Caco-2 (cell line): Measurements from ENCODE around the gene PLCH1. TPM values are rescaled to one million over a fixed set of nuclear protein-coding genes. Genes with fewer than 3 reads are reported as not detected.

Experiments
- BruUV-seq: library from RNA; stranded (reverse); fragments of 400-500 nt; replicated peaks from 2 replicates; lab custom pipeline; 2021; lab: Mats Ljungman, UMichigan
- CTCF ChIA-PET: fragments of 300-600 bp; sonication (Branson Sonifier 250); formaldehyde crosslinking; loops from one replicate; lab custom pipeline; 2022; ENCODE audit warnings: antibody characterized with exemption; lab: Charles Lee
- POLR2A ChIA-PET: fragments of 300-600 bp; sonication (Branson Sonifier 250); formaldehyde crosslinking; loops from one replicate; lab custom pipeline; 2022; ENCODE audit warnings: antibody characterized with exemption; lab: Charles Lee
- DNase-seq, 2 experiments: peaks; one replicate each; pipeline versions ENCODE4 v3.0.0 to v3.0.0-alpha.2; 2020 to 2022
- H3K27me3 ChIP-seq: replicated peaks from 2 replicates; pipeline ENCODE4 v1.6.0; 2011; ENCODE audit warnings: low read length; ENCODE audit not compliant: control insufficient read depth, insufficient read depth
- H3K36me3 ChIP-seq: 2 replicates; pipeline ENCODE4 v1.5.1; 2011; ENCODE audit warnings: low read length; ENCODE audit not compliant: control insufficient read depth, insufficient read depth
- H3K4me1 ChIP-seq: fragments of 250-450 bp; sonication (Bioruptor Pico); 2 replicates; pipeline ENCODE4 v1.5.1; 2020; ENCODE audit warnings: mild to moderate bottlenecking
- H3K4me3 ChIP-seq: 2 replicates; pipeline ENCODE4 v1.5.1; 2011; ENCODE audit warnings: low read depth, mild to moderate bottlenecking, control low read depth, low read length
- H3K9me3 ChIP-seq: fragments of 250-450 bp; sonication (Bioruptor Pico); 2 replicates; pipeline ENCODE4 v1.5.1; 2020; ENCODE audit warnings: mild to moderate bottlenecking, moderate library complexity
- H3K27ac Mint-ChIP-seq: one replicate; pipeline ENCODE4 v1.8.0; 2022; ENCODE audit warnings: mixed read lengths; ENCODE audit not compliant: unreplicated experiment
- H3K27me3 Mint-ChIP-seq: one replicate; pipeline ENCODE4 v1.8.0; 2022; ENCODE audit warnings: mixed read lengths; ENCODE audit not compliant: insufficient read depth, unreplicated experiment
- H3K36me3 Mint-ChIP-seq: one replicate; pipeline ENCODE4 v1.8.0; 2022; ENCODE audit warnings: mild to moderate bottlenecking, mixed read lengths; ENCODE audit not compliant: insufficient read depth, unreplicated experiment
- H3K4me1 Mint-ChIP-seq: one replicate; pipeline ENCODE4 v1.8.0; 2022; ENCODE audit warnings: low read depth, mixed read lengths; ENCODE audit not compliant: unreplicated experiment
- H3K4me3 Mint-ChIP-seq: one replicate; pipeline ENCODE4 v1.8.0; 2022; ENCODE audit warnings: mild to moderate bottlenecking, moderate library complexity, mixed read lengths; ENCODE audit not compliant: unreplicated experiment
- H3K9me3 Mint-ChIP-seq: one replicate; pipeline ENCODE4 v1.8.0; 2022; ENCODE audit warnings: mixed read lengths; ENCODE audit not compliant: unreplicated experiment
- intact Hi-C: fragments of 100-400 bp; cut with micrococcal nuclease; formaldehyde crosslinking; loops from one replicate; pipeline ENCODE4 v1.10.0; 2022; ENCODE audit not compliant: unreplicated experiment
- total RNA-seq: library from RNA; stranded (reverse); gene quantifications from 2 replicates; pipeline ENCODE4 v1.2.3, GENCODE V29; 2022
- TF ChIP-seq, protein P1 (sequence below), 2 experiments: fragments of 200-600 bp in 1 of 2; IDR thresholded peaks; 1 replicate in 1 of 2; 2 replicates in 1 of 2; pipeline versions ENCODE4 v1.5.1 to v1.8.0; 2011 to 2022; ENCODE audit warnings: antibody characterized with exemption in 1 of 2, control low read depth in 1 of 2, inconsistent platforms in 1 of 2, low read depth in 1 of 2, low read length in 1 of 2, mild to moderate bottlenecking in 1 of 2, moderate library complexity in 1 of 2; ENCODE audit not compliant: insufficient read depth in 1 of 2, severe bottlenecking in 1 of 2, unreplicated experiment in 1 of 2

The PLCH1 gene
- total RNA-seq, 1 experiment from 2014 or later, result 3.1 TPM

DNA sequence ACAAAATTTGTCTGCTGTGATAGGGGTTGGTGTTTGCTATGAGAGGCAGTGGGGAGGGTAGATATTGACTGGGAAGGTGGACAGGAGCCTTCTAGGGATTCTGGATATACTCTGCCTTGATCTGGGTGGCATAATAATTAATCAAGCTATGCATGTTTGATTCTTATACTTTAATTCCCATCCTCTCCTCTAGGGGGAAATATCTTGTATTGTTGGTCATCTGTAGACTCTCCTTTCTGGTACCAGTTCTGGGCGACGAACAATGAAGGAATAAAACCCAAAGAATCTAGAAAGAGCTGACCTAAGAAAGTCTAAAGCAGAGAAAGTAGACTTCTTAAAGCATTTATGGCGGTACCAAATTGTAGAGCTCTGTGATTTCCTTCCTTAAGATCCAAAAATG is 253.2 kb downstream of the PLCH1 start:
- H3K36me3 Mint-ChIP-seq, result no peaks in the 10 kb centered on the region
- Histone ChIP-seq H3K36me3 (no peaks in the 10 kb centered on the region), H3K27me3 (no peaks in the 10 kb centered on the region), H3K4me3 (no peak overlapping the region), H3K9me3 (no peaks in the 10 kb centered on the region), H3K4me1 (no peaks in the 10 kb centered on the region)
- DNase-seq, result no peak
- H3K4me1 Mint-ChIP-seq, result no peaks in the 10 kb centered on the region
- ChIA-PET POLR2A (no interaction called here), CTCF (no interaction called here)
- intact Hi-C loops, result no loop called here
- H3K4me3 Mint-ChIP-seq, result no peak overlapping the region
- no peaks in the 10 kb centered on the region for H3K9me3 Mint-ChIP-seq
- H3K27ac Mint-ChIP-seq, result no peak overlapping the region
- TF ChIP-seq, protein P1, sequence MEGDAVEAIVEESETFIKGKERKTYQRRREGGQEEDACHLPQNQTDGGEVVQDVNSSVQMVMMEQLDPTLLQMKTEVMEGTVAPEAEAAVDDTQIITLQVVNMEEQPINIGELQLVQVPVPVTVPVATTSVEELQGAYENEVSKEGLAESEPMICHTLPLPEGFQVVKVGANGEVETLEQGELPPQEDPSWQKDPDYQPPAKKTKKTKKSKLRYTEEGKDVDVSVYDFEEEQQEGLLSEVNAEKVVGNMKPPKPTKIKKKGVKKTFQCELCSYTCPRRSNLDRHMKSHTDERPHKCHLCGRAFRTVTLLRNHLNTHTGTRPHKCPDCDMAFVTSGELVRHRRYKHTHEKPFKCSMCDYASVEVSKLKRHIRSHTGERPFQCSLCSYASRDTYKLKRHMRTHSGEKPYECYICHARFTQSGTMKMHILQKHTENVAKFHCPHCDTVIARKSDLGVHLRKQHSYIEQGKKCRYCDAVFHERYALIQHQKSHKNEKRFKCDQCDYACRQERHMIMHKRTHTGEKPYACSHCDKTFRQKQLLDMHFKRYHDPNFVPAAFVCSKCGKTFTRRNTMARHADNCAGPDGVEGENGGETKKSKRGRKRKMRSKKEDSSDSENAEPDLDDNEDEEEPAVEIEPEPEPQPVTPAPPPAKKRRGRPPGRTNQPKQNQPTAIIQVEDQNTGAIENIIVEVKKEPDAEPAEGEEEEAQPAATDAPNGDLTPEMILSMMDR (IDR thresholded peaks at IDR 0.05; ENCODE audit: insufficient read depth in 1 of 2, low read depth in 1 of 2, low read length in 1 of 2, severe bottlenecking in 1 of 2, unreplicated experiment in 1 of 2), result no peak
- H3K27me3 Mint-ChIP-seq, result no peaks in the 10 kb centered on the region
- BruUV-seq, result no TSS peak

DNA sequence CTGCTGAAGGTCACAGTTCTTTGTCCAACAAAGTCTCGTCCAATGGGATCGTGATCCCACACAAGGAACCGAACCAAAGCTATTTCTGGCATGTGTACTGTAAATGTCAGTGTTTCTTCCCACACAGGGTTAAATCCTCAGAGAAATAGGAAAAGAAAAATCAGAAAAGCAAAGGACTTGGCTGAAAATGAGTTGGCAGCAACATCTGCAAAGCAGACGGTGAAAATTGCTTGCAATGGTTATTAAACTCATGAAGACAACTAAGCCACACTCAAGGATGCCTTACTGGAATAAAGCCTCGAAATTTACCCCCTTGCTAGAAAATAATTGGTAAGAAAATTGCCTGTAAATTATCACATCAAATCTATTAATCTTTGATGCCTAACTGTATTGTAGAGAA is 256.2 kb downstream of the PLCH1 start:
- no peaks in the 10 kb centered on the region for H3K36me3 Mint-ChIP-seq
- no peaks in the 10 kb centered on the region for H3K9me3 Mint-ChIP-seq
- BruUV-seq, result no TSS peak

DNA sequence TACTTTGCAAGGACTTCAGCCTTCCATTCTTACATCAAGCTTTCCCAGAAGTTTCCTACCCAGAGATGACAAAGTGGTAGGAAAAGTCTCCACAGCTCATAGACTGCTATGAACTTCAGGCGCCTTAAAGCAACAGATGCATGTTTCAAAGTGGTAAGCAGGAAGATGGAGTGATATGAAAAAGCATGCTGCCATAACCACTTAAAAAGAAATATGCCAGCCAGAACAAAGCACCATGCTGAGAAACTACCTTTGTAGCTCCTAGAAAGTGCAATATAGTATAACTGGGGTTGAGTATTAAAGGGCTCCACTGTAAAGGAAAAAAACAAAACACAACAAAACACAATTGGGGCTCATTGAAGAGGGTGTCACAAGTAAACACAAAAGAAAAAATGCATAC is 259.0 kb downstream of the PLCH1 start:
- DNase-seq, result no peak
- no peaks in the 10 kb centered on the region for H3K9me3 ChIP-seq
- no peaks in the 10 kb centered on the region for H3K4me1 Mint-ChIP-seq
- H3K36me3 ChIP-seq, result no peaks in the 10 kb centered on the region; the same call in 1 of the 2 replicates
- no TSS peak for BruUV-seq
- no peak overlapping the region for H3K4me3 Mint-ChIP-seq
- ChIA-PET POLR2A (no interaction called here), CTCF (interaction anchor here (1.4 kb wide), 1 partner anchor 216 kb away, joined by 3 read pairs; no protein-coding TSS in a partner anchor)
- no peak overlapping the region for H3K27ac Mint-ChIP-seq
- TF ChIP-seq, protein P1 (IDR thresholded peaks at IDR 0.05; ENCODE audit: insufficient read depth in 1 of 2, low read depth in 1 of 2, low read length in 1 of 2, severe bottlenecking in 1 of 2, unreplicated experiment in 1 of 2), result no peak
- no peaks in the 10 kb centered on the region for H3K4me1 ChIP-seq
- H3K4me3 ChIP-seq, result no peak overlapping the region
- H3K36me3 Mint-ChIP-seq, result no peaks in the 10 kb centered on the region
- H3K27me3 Mint-ChIP-seq, result no peaks in the 10 kb centered on the region
- no peaks in the 10 kb centered on the region for H3K9me3 Mint-ChIP-seq
- intact Hi-C loops, result no loop called here
- H3K27me3 ChIP-seq, result no peaks in the 10 kb centered on the region

More for the DNA sequence above, 256.2 kb downstream of the PLCH1 start:
- Histone ChIP-seq H3K27me3 (no peaks in the 10 kb centered on the region), H3K4me3 (no peak overlapping the region), H3K36me3 (no peaks in the 10 kb centered on the region; the same call in 1 of the 2 replicates), H3K9me3 (no peaks in the 10 kb centered on the region), H3K4me1 (no peaks in the 10 kb centered on the region)
- intact Hi-C loops, result no loop called here
- DNase-seq, result no peak
- no peaks in the 10 kb centered on the region for H3K27me3 Mint-ChIP-seq
- H3K4me3 Mint-ChIP-seq, result no peak overlapping the region
- TF ChIP-seq, protein P1 (IDR thresholded peaks at IDR 0.05; ENCODE audit: insufficient read depth in 1 of 2, low read depth in 1 of 2, low read length in 1 of 2, severe bottlenecking in 1 of 2, unreplicated experiment in 1 of 2), result no peak
- no peaks in the 10 kb centered on the region for H3K4me1 Mint-ChIP-seq
- ChIA-PET CTCF (no interaction called here), POLR2A (no interaction called here)
- H3K27ac Mint-ChIP-seq, result no peak overlapping the region
